B cell (primary cell): Measurements from ENCODE around the gene FRAT2. TPM values are rescaled to one million over a fixed set of nuclear protein-coding genes. Genes with fewer than 3 reads are reported as not detected.
A peak's percentile ranks its signal among the peaks of the same experiment; 100 is the strongest.

Experiments used
- ATAC-seq: fragments of 200-7000 bp; cut with Tn5 transposase; one replicate; pipeline ENCODE4 v1.10.0; 2021; ENCODE audit warnings: low read depth, mild to moderate bottlenecking, moderate number of reproducible peaks, moderate library complexity
- CTCF ChIA-PET: fragments of 350-600 bp; sonication (Branson Sonifier 250); formaldehyde crosslinking; loops from one replicate; lab custom pipeline; 2021; ENCODE audit warnings: antibody characterized with exemption, inconsistent platforms; lab: Charles Lee
- POLR2A ChIA-PET: fragments of 350-600 bp; sonication (Branson Sonifier 250); formaldehyde crosslinking; loops from one replicate; lab custom pipeline; 2021; ENCODE audit warnings: antibody characterized with exemption; lab: Charles Lee
- DNase-seq: peaks from one replicate; pipeline ENCODE4 v3.0.0; 2013
- H2AFZ ChIP-seq: 2 replicates; pipeline ENCODE4 v1.6.1; 2012; ENCODE audit warnings: mild to moderate bottlenecking, low read depth, low read length; ENCODE audit not compliant: insufficient read depth, poor library complexity, severe bottlenecking
- H3K27ac ChIP-seq, 2 donors: 1 replicate in 1 of 2; 2 replicates in 1 of 2; pipeline ENCODE4 v1.5.1; 2012 to 2013; ENCODE audit warnings: low read length in 2 of 2, mild to moderate bottlenecking in 2 of 2, moderate library complexity in 1 of 2
- H3K27me3 ChIP-seq, 4 experiments: fragments of 200-600 bp in 1 of 4; sonication (generic) in 1 of 4; replicated peaks in 1 of 4; 1 replicate in 2 of 4; 2 replicates in 2 of 4; pipeline versions ENCODE4 v1.6.1 to v1.7.0; 2013 to 2016; ENCODE audit warnings: low read length in 3 of 4, mild to moderate bottlenecking in 2 of 4, mixed read lengths in 1 of 4, moderate library complexity in 1 of 4; ENCODE audit not compliant: insufficient read depth in 4 of 4, control insufficient read depth in 3 of 4; ENCODE audit errors: control extremely low read depth in 1 of 4
- H3K36me3 ChIP-seq, 2 experiments: replicated peaks in 1 of 2; 1 replicate in 1 of 2; 2 replicates in 1 of 2; pipeline versions ENCODE4 v1.6.1 to v1.7.1; 2013; ENCODE audit warnings: low read length in 1 of 2; ENCODE audit not compliant: insufficient read depth in 2 of 2, control insufficient read depth in 1 of 2; ENCODE audit errors: control extremely low read depth in 1 of 2, extremely low read depth in 1 of 2
- H3K4me1 ChIP-seq, 2 donors: fragments of 200-600 bp in 1 of 2; sonication (generic) in 1 of 2; 1 replicate in 1 of 2; 2 replicates in 1 of 2; pipeline versions ENCODE4 v1.5.1 to v1.6.1; 2013 to 2017; ENCODE audit warnings: low read length in 2 of 2; ENCODE audit not compliant: control insufficient read depth in 2 of 2, insufficient read depth in 2 of 2
- H3K4me2 ChIP-seq: replicated peaks from 2 replicates; pipeline ENCODE3; 2012; ENCODE audit warnings: mild to moderate bottlenecking, low read depth, low read length; ENCODE audit not compliant: poor library complexity, severe bottlenecking
- H3K4me3 ChIP-seq, 5 experiments: fragments of 200-600 bp in 1 of 5; sonication (generic) in 1 of 5; 1 replicate in 3 of 5; 2 replicates in 2 of 5; pipeline versions ENCODE4 v1.5.1 to v1.7.0; 2011 to 2016; ENCODE audit warnings: low read length in 4 of 5, mild to moderate bottlenecking in 4 of 5, low read depth in 2 of 5, control low read depth in 1 of 5, moderate library complexity in 1 of 5; ENCODE audit not compliant: insufficient read depth in 1 of 5; ENCODE audit errors: control extremely low read depth in 1 of 5, extremely low read depth in 1 of 5
- H3K79me2 ChIP-seq: fragments of 200-600 bp; sonication (generic); one replicate; pipeline ENCODE4 v1.6.0; 2016; ENCODE audit warnings: low read length; ENCODE audit not compliant: control insufficient read depth, insufficient read depth
- H3K9ac ChIP-seq: fragments of 200-600 bp; sonication (generic); 2 replicates; pipeline ENCODE4 v1.6.1; 2017; ENCODE audit warnings: mild to moderate bottlenecking, low read length, moderate library complexity
- H3K9me3 ChIP-seq, 3 donors: one replicate each; pipeline versions ENCODE4 v1.6.1 to v1.7.1; 2013; ENCODE audit warnings: low read length in 2 of 3; ENCODE audit not compliant: control insufficient read depth in 2 of 3, insufficient read depth in 1 of 3; ENCODE audit errors: control extremely low read depth in 1 of 3
- H4K20me1 ChIP-seq: 2 replicates; pipeline ENCODE4 v1.6.0; 2012; ENCODE audit warnings: mild to moderate bottlenecking, low read length; ENCODE audit not compliant: insufficient read depth, control insufficient read depth, poor library complexity, severe bottlenecking
- H3K27ac Mint-ChIP-seq: one replicate; pipeline ENCODE4 v1.8.0; 2021; ENCODE audit warnings: mixed read lengths
- H3K27me3 Mint-ChIP-seq: one replicate; pipeline ENCODE4 v1.8.0; 2021; ENCODE audit warnings: mixed read lengths
- H3K4me1 Mint-ChIP-seq: one replicate; pipeline ENCODE4 v1.8.0; 2021; ENCODE audit warnings: mixed read lengths
- H3K4me3 Mint-ChIP-seq: one replicate; pipeline ENCODE4 v1.8.0; 2021; ENCODE audit warnings: mixed read lengths
- H3K9me3 Mint-ChIP-seq: one replicate; pipeline ENCODE4 v1.8.0; 2022; ENCODE audit warnings: mixed read lengths; ENCODE audit not compliant: insufficient read depth
- EZH2 ChIP-seq: IDR thresholded peaks from 2 replicates; pipeline ENCODE4 v1.6.1; 2012; ENCODE audit warnings: borderline replicate concordance, low read depth, mild to moderate bottlenecking, moderate library complexity, low read length; ENCODE audit not compliant: insufficient read depth, poor library complexity, severe bottlenecking
- WGBS: methylation state at CpG from one replicate; pipeline ENCODE4 v1.1.5; 2013; ENCODE audit warnings: missing lambda C conversion rate; ENCODE audit not compliant: insufficient coverage; 5-methylcytosine and 5-hydroxymethylcytosine counted together
- intact Hi-C: fragments of 100-400 bp; cut with micrococcal nuclease; formaldehyde crosslinking; loops from one replicate; pipeline ENCODE4 v1.10.0; 2022
- polyA plus RNA-seq: library from polyadenylated mRNA; depleted of rRNA; stranded (reverse); fragments of >200 nt; gene quantifications from 2 replicates; pipeline ENCODE4 v1.2.3, GENCODE V29; 2012
- total RNA-seq, 2 donors: library from RNA; stranded (reverse); fragments of 120-200 nt in 1 of 2; gene quantifications; 1 replicate in 1 of 2; 2 replicates in 1 of 2; pipeline versions ENCODE4 v1.2.3 to v1.2.4, GENCODE V29; 2013 to 2022
- TF ChIP-seq, protein P1 (sequence below): fragments of 200-600 bp; IDR thresholded peaks from one replicate; pipeline ENCODE4 v1.8.0; 2022; ENCODE audit warnings: antibody characterized with exemption, mild to moderate bottlenecking

Gene FRAT2
- total and polyA plus RNA-seq, 2 donors (not counting 1 experiment from before 2014, with no cell fraction given) = 4.9 to 30.2 TPM

GRCh38 chr10:97366572-97366971 lies 32.0 kb upstream of the FRAT2 start:
- CTCF ChIA-PET = interaction anchor here (1.5 kb wide), 1 partner anchor 88 kb away, joined by 5 read pairs; no protein-coding TSS in a partner anchor
- H3K27ac Mint-ChIP-seq = peak overlapping the region; percentile 93
- no peaks in the 10 kb centered on the region for H3K79me2 ChIP-seq
- H3K9ac ChIP-seq = peak overlapping the region; percentile 49
- no peaks in the 10 kb centered on the region for H3K27me3 Mint-ChIP-seq
- H3K4me1 ChIP-seq = peaks cover 26 to 32% of the 10 kb centered on the region in 2 donors
- peaks cover 32% of the 10 kb centered on the region for H3K4me1 Mint-ChIP-seq
- H3K27me3 ChIP-seq = no peaks in the 10 kb centered on the region
- peak overlapping the region; percentile 90 to 96 for H3K27ac ChIP-seq
- peaks cover 0 to 10% (median 0%) of the 10 kb centered on the region in 3 donors for H3K9me3 ChIP-seq
- H2AFZ ChIP-seq = peak overlapping the region; percentile 86
- 100% methylated on average over 9 of the region's 11 CpGs for WGBS
- no peak for TF ChIP-seq EZH2
- TF ChIP-seq, protein P1, sequence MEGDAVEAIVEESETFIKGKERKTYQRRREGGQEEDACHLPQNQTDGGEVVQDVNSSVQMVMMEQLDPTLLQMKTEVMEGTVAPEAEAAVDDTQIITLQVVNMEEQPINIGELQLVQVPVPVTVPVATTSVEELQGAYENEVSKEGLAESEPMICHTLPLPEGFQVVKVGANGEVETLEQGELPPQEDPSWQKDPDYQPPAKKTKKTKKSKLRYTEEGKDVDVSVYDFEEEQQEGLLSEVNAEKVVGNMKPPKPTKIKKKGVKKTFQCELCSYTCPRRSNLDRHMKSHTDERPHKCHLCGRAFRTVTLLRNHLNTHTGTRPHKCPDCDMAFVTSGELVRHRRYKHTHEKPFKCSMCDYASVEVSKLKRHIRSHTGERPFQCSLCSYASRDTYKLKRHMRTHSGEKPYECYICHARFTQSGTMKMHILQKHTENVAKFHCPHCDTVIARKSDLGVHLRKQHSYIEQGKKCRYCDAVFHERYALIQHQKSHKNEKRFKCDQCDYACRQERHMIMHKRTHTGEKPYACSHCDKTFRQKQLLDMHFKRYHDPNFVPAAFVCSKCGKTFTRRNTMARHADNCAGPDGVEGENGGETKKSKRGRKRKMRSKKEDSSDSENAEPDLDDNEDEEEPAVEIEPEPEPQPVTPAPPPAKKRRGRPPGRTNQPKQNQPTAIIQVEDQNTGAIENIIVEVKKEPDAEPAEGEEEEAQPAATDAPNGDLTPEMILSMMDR = no peak
- peak overlapping the region; percentile 66 for H3K4me3 Mint-ChIP-seq
- H3K36me3 ChIP-seq = peaks cover 0 to 27% of the 10 kb centered on the region in 2 experiments
- ATAC-seq (no peak), DNase-seq (no peak)
- no peaks in the 10 kb centered on the region for H3K9me3 Mint-ChIP-seq
- POLR2A ChIA-PET = no interaction called here
- H3K4me3 ChIP-seq = no peak overlapping the region
- no peaks in the 10 kb centered on the region for H4K20me1 ChIP-seq
- H3K4me2 ChIP-seq = peak overlapping the region; percentile 80
- intact Hi-C loops = no loop called here

- WGBS = 36% methylated on average over 8 of the region's 19 CpGs
- no peaks in the 10 kb centered on the region for H4K20me1 ChIP-seq
- ATAC-seq = peak; percentile 86
- no peaks in the 10 kb centered on the region for H3K79me2 ChIP-seq
- peak overlapping the region; percentile 90 to 96 for H3K27ac ChIP-seq
- ChIA-PET POLR2A (interaction anchor here (0.7 kb wide), 2 partner anchors 54 to 730 kb away, joined by 4 to 9 read pairs; no protein-coding TSS in a partner anchor), CTCF (interaction anchor here (0.7 to 1.5 kb wide), 2 partner anchors 28 to 87 kb away, joined by 4 to 5 read pairs; no protein-coding TSS in a partner anchor)
- H3K27me3 ChIP-seq = no peaks in the 10 kb centered on the region
- H2AFZ ChIP-seq = peak overlapping the region; percentile 86
- H3K4me1 ChIP-seq = peaks cover 26 to 32% of the 10 kb centered on the region in 2 donors
- peaks cover 0 to 23% of the 10 kb centered on the region in 2 experiments for H3K36me3 ChIP-seq
- TF ChIP-seq, protein P1 = no peak
- no peak for TF ChIP-seq EZH2
- peak; percentile 77 for DNase-seq
- H3K4me2 ChIP-seq = peak overlapping the region; percentile 80
- H3K4me3 ChIP-seq = peak overlapping the region; percentile 3 to 49 (median 22)
- Mint-ChIP-seq H3K27me3 (no peaks in the 10 kb centered on the region), H3K4me3 (peak overlapping the region; percentile 66), H3K27ac (peak overlapping the region; percentile 93), H3K4me1 (peaks cover 32% of the 10 kb centered on the region), H3K9me3 (no peaks in the 10 kb centered on the region)
- intact Hi-C loops = no loop called here
- H3K9me3 ChIP-seq = peaks cover 0 to 10% (median 0%) of the 10 kb centered on the region in 3 donors
- peak overlapping the region; percentile 49 for H3K9ac ChIP-seq
Measured at GRCh38 chr10:97365761-97366351, 31.3 kb upstream of the FRAT2 start.
